ENCODE results near the gene SLIT1.

The SLIT1 gene

DNA sequence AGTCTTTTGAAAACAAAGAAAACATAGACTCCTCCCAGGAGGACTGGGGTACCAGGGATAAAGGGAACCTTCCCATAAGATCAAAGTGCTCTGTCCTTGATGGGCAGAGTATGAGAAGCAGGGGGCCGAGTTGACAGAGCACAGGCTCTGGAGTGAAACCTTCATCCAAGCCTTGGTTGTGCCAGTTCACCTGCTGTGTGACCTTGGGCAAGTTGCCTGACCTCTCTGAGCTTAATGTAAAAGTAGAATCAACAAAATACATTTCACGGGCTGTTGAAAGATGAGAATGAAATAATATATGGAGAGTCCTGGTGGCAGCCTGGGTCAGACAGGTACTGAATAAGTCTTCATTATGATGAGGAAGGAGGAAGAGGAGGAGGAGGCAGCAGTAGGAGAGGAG, 69.9 kb downstream of the SLIT1 start:
- no peak for DNase-seq (ENCODE audit: low read depth in 2 of 2)

DNA sequence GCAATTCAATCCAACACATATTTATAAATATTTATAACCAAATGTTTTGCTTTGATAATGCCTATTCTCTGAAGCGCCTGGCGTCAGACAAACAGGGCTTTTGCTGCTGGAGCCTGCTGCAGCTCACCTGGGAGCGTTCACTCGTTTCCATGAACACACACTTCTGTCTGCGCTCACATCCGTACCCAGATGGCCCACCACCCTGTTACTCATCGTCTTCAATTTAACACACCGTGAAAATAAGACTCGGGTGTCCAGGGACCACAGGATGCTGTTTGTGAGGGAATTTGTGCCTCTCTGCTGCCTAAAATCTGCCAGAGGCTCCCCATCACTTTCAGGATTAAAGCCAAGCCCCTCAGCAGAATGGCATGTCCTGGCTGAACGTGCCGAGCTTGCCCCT, 74.1 kb downstream of the SLIT1 start:
- no peak for DNase-seq (ENCODE audit: low read depth in 2 of 2)

DNA sequence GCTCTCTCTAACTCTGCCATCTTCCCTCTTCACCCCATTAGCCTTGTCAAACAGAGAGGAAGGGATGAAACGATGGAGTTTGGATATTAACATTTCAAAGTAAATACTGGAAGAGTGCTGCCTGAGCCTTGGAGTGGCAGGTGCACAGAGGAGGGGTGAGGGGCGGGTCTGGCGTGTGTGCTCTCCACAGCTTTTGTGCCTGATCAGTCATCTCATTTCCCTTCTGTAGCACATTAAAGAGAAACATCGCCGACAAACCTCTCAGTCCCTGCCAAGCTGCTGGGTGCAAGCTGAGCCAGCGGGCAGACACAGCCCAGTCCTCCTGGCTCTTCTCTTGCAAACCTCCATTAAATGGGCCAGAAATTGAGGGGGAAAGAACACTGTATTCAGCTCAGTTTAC, 76.2 kb downstream of the SLIT1 start:
- DNase-seq (ENCODE audit: low read depth in 2 of 2), result no peak

DNA sequence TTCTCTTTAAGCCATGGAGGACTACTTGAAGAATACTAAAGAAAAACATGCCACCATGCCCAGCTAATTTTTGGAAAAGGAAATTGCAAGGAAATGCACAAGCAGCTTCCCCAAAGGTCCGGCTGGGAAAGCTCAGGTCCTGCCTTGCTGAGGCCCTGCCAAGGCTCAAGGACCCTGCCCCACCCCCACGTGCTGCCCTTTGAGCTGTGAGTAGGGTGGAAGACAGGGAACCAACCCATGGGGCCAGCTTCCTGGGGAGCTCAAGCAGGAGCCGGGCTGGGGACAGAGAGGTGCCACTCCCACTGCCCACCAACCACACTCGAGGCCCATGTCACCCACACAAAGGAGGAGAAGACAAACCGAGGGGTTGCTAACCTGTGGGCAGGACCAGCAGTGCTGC, 78.2 kb downstream of the SLIT1 start:
- no peak for DNase-seq (ENCODE audit: low read depth in 2 of 2)

DNA sequence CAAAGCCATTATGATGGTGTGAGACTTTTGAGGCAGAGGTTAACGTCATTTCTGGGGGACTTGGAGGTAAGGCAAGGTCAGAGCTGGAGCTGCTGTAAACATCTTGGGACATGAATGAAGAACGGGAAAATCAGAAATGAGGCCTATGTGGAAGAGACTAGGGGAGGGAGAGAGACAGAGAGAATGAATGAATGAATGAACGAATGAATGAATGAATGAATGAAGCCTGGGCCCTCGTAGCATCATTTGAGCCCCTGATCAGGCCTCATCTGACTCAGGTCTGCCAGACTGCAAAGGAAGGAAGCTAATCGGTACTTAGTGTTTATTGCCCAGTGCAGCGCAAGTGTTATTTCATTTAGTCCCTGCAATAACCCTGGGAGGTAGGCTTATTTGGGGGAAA, 79.6 kb downstream of the SLIT1 start:
- DNase-seq (ENCODE audit: low read depth in 2 of 2), result no peak

DNA sequence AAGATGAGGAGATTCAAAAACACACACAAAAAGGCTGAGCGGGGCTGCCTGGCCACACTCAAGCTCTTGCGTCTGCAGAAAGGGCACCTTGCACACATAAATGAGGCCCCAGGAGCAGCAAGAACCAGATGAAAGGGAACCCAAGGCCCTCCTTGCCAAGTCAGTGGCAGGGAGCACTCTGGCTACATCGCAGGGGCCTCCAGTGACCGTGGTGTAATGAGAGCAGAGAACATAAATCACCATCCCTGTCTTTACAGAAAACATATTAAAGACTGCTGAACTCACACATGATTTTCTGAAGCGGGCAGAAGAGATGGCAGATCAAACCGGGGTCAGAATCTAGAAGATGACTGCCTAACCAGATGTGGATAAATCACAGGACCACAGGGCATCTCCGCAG, 80.5 kb downstream of the SLIT1 start:
- no peak for DNase-seq (ENCODE audit: low read depth in 2 of 2)

DNA sequence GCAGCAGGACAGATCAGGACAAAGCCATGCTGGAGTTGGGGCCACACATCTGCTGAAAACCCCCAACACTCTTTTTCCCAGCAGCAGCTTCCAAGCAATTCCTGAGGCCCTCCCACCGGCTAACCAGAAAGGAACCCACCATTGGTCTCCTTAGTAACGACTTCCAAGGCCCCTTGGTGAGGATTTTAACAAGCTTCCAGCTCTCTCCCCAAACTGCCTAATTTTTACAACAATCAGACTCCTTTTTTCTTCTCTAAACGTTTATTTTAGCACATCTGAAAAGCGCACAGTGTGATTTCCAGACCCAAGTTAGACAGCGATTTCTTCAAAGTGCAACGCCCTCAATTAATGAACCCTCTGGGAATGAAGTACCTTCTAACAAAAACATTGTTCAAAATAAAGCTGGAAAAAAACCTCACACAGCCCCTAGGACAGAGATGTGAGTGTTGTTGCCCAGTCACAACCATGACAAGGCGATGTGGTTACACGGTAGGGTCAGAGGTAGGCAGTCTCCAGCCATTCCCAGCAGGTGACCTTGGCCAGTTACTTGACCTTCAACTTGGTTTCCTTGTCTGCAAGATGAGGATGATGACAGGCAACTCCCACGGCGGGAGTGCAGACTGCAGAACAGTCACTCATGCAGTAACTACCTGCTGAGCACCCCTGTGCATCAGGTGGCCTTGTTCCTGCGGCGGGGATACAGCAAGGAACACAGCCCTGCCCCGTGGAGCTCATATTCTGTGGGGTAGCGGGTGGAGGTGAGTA, 82.3 kb downstream of the SLIT1 start:
- no peak for DNase-seq (ENCODE audit: low read depth in 2 of 2)

DNA sequence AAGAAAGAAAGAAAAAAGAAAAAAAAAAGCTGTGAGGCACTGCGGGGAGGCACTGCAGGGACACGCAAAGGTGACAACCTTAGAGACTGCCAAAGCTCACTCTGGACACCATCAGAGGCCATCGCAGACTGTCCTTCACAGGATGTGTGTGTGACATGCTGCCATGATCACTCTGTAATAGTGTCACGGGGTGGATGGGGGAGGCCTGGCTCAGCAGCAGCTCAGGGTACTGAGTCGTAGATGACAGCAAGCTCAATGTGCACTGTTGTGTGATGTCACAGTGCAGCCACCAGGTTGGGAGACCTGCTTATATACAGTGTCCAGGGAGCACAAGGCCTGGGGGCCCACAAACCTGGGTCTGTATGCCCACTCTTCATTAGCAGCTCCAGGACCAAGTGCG, 83.3 kb downstream of the SLIT1 start:
- no peak for DNase-seq (ENCODE audit: low read depth in 2 of 2)

DNA sequence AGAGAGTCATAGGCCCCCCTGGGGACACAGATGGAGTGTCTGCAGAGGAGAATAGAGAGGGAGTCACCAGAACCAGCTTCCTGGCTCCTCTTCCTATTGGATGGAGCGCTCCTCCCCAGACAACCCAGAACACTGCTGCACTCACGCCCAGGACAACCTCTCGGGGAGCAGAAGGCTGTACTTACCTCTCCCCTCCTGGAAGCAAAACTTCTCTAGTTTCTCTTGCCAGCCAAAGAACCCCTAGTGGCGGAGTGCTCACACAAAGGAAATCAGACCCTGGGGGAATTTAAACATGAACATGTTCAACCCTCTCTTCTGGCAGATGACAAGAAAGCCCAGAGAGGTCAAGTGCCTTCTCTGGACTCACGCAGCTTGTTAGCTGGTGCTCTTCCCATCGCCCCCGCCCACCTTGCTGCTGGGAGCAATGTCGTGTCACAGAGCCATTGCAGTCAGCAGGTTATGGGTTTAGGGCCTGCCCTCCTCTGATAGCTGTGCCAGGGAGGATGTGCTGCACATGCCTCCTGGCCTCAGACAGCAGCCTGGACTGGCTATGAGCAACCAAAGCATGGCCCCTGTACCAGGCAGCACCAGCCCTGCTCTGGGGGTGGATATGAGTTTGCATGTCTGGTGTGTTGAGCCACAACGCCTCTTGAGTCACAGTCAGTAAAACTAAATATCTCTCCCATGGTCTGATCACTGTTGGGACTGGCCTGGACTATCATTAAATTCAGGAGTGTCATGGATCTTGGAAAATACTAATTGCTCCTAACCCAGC, 84.4 kb downstream of the SLIT1 start:
- DNase-seq (ENCODE audit: low read depth in 2 of 2), result no peak

DNA sequence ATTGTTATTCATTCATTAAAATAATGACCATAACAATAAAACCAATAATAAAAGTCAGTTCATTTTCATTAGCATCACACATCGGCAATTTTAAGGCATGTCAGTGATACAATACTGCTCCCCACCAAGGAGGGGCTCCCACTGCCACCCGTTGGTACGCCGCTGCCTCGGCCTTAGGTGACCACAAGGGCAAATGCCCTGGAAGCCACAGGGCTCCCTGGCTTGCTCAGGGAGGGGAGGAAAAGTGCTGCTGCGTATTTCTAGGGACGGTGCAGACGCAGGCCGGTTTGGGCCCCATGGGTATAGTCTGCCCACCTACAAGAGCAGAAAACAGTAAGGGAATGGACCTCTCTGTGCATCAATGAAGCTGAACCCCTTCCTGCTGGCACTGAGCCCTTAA, 85.1 kb downstream of the SLIT1 start:
- DNase-seq (ENCODE audit: low read depth in 2 of 2), result no peak

DNA sequence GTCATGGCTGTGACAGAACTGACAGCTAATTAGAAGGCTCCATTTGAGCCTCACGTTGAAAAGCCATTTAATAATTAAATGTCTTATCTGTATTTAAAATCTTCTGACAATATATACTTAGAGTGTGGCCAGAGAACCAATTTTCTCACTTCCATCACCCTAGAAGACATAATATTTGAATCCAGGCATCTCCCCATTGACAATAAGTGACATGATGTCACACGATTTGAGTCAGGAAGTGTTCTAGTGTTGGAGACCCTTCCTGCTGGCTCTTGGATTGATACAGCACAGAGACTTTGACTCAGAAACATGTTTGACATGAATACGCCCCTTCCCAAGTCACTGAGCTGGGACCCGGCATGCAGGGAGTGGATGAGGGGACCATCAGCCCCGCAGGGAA, 85.9 kb downstream of the SLIT1 start:
- no peak for DNase-seq (ENCODE audit: low read depth in 2 of 2)

DNA sequence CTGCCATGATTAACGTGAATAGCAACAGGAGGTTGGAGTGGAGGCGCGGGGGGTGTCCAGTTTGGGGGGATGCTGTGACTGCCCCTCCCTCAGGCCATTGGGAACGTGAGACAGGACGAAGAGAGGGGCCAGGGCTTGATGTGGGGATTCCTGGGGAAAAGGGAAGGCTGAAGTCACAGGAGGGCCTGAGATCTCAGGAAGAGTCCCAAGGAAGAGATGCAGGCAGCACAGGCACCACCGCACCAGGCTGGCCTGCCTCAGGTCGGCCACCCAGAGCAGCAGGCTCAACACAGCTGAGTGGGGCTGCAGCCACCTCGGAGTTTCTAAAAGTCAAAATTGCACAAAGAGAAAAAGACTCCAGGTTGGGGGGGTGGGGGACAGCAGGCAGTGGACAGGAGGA, 86.7 kb downstream of the SLIT1 start:
- no peak for DNase-seq (ENCODE audit: low read depth in 2 of 2)

DNA sequence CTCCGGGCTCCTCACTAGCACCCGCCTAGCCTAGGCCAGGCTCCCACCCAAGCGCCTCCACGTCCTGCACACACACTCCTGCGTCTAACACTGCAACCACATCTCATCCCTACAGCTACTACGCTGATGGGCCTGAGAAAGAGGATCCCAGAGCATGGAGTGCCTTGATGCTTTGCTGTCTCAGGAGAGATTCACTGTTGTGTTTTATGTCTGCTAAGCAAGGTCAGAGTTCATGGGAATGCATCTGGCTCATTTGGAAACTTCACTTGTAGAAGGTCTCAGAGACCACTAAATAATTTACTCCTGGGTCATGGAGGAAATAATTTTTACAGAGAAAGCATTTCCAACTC, 88.7 kb downstream of the SLIT1 start:
- no peak for DNase-seq (ENCODE audit: low read depth in 2 of 2)

DNA sequence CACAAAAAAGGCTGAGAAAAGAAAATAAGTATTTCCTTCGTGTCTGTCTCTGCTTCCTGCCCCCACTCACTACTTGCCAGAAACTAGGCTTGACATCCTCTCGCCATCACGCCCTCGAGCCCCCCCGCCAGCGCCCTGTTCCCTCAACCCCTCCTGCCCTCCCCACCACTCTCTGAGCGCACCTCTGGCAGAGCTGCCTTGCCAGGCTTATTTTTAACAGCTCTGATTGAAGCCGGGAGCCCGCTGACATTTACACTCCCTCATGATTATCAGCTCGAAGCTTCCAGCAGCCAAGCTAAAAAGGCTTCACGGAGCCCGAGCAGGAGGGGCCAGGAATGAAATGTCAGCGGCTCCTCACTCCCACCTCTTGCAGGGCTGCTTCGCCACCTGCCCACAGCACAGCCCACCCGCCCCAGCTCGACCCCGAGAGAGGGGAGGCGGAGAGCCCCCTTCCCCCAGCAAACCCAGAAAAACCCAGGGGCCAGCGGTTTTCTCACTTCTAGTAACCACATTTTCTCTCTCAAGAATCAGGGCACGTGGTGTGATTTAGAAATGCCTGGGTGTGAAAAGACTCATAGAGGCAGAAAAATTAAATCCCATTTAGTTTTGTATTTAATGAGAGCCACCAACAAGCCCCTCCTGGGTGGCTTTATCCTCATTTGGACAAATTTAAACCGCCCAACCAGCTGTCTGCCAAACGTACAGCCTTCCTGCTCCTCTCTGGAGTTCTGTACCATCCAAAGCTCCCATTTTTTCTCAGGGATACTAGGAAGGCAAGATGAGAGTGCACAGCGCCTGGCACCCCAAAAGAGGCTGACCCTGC, 89.3 kb downstream of the SLIT1 start:
- DNase-seq (ENCODE audit: low read depth in 2 of 2), result peak in 1 of 2 donors; percentile 4

DNA sequence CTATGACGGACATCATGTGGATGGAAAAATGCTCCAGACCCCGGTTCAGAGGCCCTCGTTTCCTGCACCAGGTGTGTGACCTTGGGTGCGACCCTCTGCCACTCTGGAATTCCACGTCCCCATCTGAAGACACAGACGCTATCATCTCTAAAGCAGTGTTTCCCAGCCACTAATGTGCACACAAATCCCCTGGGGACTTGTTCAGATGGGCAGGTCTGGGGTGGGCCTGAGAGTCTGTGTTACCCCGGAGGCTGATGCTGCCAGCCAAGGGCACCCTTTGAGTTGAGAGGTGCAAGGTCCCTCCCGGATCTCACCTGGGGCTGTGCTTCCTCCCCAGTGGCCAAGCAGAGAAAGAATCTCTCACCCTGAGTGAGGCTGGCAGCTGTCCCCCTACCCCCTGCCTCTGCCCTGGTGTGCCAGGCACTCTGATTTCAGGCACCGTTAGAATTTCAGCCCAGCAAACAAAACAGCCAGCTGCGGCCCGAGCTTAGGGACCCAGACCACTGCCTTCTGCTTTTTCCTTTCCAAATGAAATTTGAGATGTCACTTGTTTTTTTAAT, 90.0 kb downstream of the SLIT1 start:
- no peak for DNase-seq (ENCODE audit: low read depth in 2 of 2)

DNA sequence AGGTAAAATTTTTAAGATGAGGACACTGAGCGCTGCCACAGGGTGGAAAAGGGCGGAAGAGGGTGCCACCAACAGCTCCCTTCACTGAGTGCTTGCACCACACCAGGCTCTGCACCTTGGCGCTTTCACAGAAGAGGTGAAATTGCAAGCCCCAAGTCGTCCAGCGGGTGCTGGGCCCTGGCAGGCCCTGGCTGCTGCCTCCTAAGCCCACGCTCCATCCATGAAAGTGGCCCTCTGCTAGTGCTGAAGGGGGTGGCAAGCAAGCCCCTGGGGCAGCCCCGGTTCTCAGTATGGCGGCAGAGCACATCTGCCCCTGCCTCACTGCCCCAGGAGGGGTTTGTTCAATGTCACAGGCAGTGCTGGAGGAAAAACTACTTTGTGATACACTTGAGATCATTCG, 95.1 kb downstream of the SLIT1 start:
- no peak for DNase-seq (ENCODE audit: low read depth in 2 of 2)

DNA sequence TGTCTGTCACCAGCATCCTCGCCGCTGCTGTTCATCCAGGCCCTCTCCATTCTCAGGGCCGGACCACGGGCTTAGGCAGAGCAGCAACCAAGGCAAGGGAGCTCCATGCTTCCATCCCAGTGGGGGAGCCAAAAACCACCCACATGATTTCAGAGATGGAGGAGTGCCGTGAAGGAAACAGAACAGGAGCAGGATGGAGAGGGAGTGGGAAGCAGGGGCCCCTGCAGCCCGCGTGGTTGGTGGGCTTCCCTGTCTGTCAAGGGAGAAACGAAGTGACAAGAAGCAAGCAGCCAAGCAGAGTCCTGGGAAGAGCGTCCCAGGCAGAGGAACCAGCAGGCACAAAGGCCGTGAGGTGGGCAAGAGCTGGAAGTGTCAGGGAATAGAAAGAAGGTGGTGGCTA, 95.7 kb downstream of the SLIT1 start:
- no peak for DNase-seq (ENCODE audit: low read depth in 2 of 2)

DNA sequence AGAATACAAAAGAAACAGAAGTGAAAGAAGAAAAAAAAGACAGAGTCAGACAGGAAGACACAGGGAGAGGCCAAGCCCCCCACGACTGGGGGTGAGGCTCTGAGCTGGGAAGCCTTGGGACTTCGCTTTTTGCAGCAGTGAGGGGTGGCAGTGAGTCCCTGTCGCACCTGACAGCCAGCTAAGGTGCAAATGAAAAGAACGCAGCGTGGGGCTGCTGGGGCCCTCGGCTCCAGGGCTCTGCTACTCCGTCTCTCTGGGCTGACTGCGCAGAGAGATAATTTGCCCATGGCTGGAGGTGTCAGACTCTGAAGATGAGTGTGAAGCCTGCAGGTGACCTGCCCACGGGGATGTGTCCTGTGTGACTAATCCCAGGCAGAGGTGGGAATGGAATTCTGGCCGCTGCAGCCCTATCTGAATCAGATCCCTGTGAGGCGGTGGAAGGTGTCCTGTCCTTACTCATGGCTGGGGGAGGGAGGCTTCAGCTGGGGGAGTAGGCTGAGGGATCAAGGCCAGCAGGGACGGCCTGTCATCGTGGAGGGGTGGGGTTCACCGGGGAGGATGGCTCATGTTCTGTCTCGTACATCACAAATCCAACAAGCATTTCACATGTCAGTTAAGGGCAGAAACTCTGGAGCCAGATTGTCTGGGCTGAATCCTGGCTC, 96.4 kb downstream of the SLIT1 start:
- no peak for DNase-seq (ENCODE audit: low read depth in 2 of 2)

DNA sequence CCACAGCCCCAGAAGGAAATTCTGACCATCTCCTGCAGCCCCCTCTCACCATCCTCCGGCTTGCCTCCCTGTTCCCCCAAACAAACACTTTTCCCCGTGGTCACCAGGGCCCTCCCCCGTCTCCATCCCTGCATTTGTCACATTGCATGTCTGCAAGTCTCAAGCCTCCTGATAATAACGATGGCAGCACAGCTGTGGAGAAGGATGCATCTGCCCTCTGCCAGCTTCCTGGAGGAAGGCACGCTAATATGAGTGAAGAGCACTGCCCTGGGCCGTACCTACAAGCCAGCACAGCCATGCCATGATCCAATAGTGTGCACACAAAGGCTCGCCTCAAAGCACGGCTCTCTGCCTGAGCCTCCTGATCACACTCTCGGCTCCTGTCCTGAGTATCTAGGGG, 98.5 kb downstream of the SLIT1 start:
- DNase-seq (ENCODE audit: low read depth in 2 of 2), result no peak

DNA sequence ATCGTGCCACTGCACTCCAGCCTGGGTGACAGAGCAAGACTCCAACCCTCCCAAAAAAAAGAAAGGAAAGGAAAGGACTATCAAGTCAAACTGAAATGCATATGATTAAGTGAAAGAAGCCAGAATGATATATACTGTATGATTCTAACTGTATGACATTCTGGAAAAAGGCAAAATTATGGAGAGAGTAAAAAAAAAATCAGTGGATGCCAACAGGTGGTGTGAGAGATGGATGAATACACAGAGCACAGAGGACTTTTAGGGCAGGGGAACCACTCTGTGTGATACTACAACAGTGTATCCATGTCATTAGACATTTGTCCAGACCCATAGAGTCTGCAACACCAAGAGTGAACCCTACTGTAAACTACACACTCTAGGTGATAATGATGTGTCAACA, 99.2 kb downstream of the SLIT1 start:
- no peak for DNase-seq (ENCODE audit: low read depth in 2 of 2)

DNA sequence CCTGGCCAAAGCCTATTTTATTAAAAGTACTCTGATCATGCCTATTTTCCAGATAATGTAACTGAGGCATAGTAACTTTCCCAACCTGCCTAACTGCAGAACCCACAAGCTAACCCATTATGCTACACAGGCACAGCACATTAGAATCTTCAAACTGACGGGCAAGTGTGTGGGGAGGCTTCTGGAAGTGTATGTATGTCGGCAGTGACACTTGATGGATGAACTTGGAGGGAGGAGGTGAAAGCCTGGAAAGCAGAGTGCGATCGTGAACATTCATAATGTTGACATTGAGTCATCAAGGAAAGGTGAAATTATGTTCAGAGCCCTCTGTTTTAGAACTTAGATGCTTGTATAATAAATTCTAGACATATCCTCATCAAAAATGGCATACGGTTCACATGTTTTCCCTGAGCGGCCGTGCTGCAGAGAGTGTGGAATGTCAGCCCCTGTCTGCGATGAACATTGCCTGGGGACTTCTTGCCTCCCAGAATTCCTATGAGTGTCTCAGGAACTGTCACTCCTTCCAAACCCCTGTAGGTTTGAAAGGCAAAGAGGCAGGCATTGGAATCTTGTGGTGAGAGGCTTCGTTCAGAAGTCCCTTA, 102.4 kb downstream of the SLIT1 start:
- no peak for DNase-seq (ENCODE audit: low read depth in 2 of 2)

All from stimulated activated CD8-positive, alpha-beta memory T cell treated with anti-CD3 and anti-CD28 coated beads, Interleukin-2, amount 100 ng/mL, for 1 hour (primary cell).